ENCODE data around the gene NAALADL2. TPM values are rescaled to one million over a fixed set of nuclear protein-coding genes. Genes with fewer than 3 reads are reported as not detected.

The NAALADL2 gene
- total RNA-seq, 1 experiment from 2014 or later, result 1.9 TPM

GRCh38 chr3:174940151-174940550 is 81.0 kb downstream of the NAALADL2 start:
- CTCF ChIA-PET, result no interaction called here
- ATAC-seq, result no peak
- H3K27me3 ChIP-seq (ENCODE audit: low read length), result no peaks in the 10 kb centered on the region
- H3K4me1 ChIP-seq (ENCODE audit: insufficient read depth, low read length), result peaks cover 25% of the 10 kb centered on the region
- no peak overlapping the region for H3K27ac ChIP-seq (ENCODE audit: low read length)
- intact Hi-C loops (cut with micrococcal nuclease), result no loop called here
- H3F3A ChIP-seq (ENCODE audit: low read length, unreplicated experiment), result no peaks in the 10 kb centered on the region
- no peaks in the 10 kb centered on the region for H4K20me1 ChIP-seq (ENCODE audit: low read length)
- POLR2A ChIA-PET (ENCODE audit: unreplicated experiment), result no interaction called here
- no peaks in the 10 kb centered on the region for H3K9me3 ChIP-seq (ENCODE audit: low read length)
- H3K79me2 ChIP-seq (ENCODE audit: low read length), result no peaks in the 10 kb centered on the region
- TF ChIP-seq EZH2phosphoT487 (IDR thresholded peaks at IDR 0.05; ENCODE audit: borderline replicate concordance, low read length) (no peak), CTCF (conservative IDR thresholded peaks at IDR 0.05; ENCODE audit: low read depth, low read length) (no peak)
- H3K36me3 ChIP-seq (ENCODE audit: low read depth, low read length), result no peaks in the 10 kb centered on the region
- no peak for DNase-seq
- H3K9me2 ChIP-seq (replicated peaks; ENCODE audit: low read length), result no peaks in the 10 kb centered on the region
- no peak overlapping the region for H3K4me2 ChIP-seq (ENCODE audit: low read length)
- no peak overlapping the region for H3K4me3 ChIP-seq (ENCODE audit: low read length)
- no peak overlapping the region for H3K9ac ChIP-seq (ENCODE audit: low read length)
- H2AFZ ChIP-seq (ENCODE audit: low read length), result no peak overlapping the region
- no TSS peak for BruUV-seq (replicated peaks)

DNA sequence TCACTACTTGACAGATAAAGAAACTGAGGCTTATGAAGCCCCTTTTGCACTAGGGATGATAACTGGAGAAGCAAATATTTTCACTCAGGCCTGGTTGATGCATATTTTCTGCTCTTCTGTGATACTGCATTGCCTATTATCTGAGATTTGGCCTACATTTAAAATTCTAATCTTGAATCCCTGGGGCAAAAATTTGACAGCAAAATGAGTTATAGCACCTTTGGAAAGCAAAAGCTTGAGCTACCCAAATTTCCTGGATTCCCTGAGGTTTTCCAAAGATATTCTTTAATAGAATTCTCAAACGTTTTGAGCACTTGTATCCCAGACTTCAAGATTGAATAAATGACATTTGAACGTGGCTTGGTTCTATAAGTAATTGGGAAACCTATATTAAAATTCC is 86.1 kb downstream of the NAALADL2 start:
- no peaks in the 10 kb centered on the region for H3K9me3 ChIP-seq (ENCODE audit: low read length)
- H4K20me1 ChIP-seq (ENCODE audit: low read length), result no peaks in the 10 kb centered on the region
- H3K4me1 ChIP-seq (ENCODE audit: insufficient read depth, low read length), result peaks cover 16% of the 10 kb centered on the region
- no peaks in the 10 kb centered on the region for H3K79me2 ChIP-seq (ENCODE audit: low read length)
- H2AFZ ChIP-seq (ENCODE audit: low read length), result no peak overlapping the region
- POLR2A ChIA-PET (ENCODE audit: unreplicated experiment), result no interaction called here
- no peak for ATAC-seq
- no peaks in the 10 kb centered on the region for H3F3A ChIP-seq (ENCODE audit: low read length, unreplicated experiment)
- no peaks in the 10 kb centered on the region for H3K9me2 ChIP-seq (replicated peaks; ENCODE audit: low read length)
- no peak overlapping the region for H3K27ac ChIP-seq (ENCODE audit: low read length)
- CTCF ChIA-PET, result no interaction called here
- H3K4me2 ChIP-seq (ENCODE audit: low read length), result no peak overlapping the region
- BruUV-seq (replicated peaks), result no TSS peak
- intact Hi-C loops (cut with micrococcal nuclease), result no loop called here
- no peak for DNase-seq
- TF ChIP-seq CTCF (conservative IDR thresholded peaks at IDR 0.05; ENCODE audit: low read depth, low read length) (no peak), EZH2phosphoT487 (IDR thresholded peaks at IDR 0.05; ENCODE audit: borderline replicate concordance, low read length) (no peak), EZH2 (IDR thresholded peaks at IDR 0.05; ENCODE audit: low read length, unreplicated experiment) (no peak)
- H3K4me3 ChIP-seq (ENCODE audit: low read length), result no peak overlapping the region
- no peaks in the 10 kb centered on the region for H3K36me3 ChIP-seq (ENCODE audit: low read depth, low read length)
- H3K9ac ChIP-seq (ENCODE audit: low read length), result no peak overlapping the region
- H3K27me3 ChIP-seq (ENCODE audit: low read length), result no peaks in the 10 kb centered on the region

- intact Hi-C loops (cut with micrococcal nuclease), result no loop called here
- ChIA-PET CTCF (no interaction called here), POLR2A (ENCODE audit: unreplicated experiment) (no interaction called here)
- no peaks in the 10 kb centered on the region for H3K36me3 ChIP-seq (ENCODE audit: low read depth, low read length)
- no peak overlapping the region for H3K27ac ChIP-seq (ENCODE audit: low read length)
- H3F3A ChIP-seq (ENCODE audit: low read length, unreplicated experiment), result no peaks in the 10 kb centered on the region
- no peak overlapping the region for H3K4me3 ChIP-seq (ENCODE audit: low read length)
- no peaks in the 10 kb centered on the region for H3K27me3 ChIP-seq (ENCODE audit: low read length)
- H3K79me2 ChIP-seq (ENCODE audit: low read length), result no peaks in the 10 kb centered on the region
- no peak overlapping the region for H3K9ac ChIP-seq (ENCODE audit: low read length)
- DNase-seq, result no peak
- TF ChIP-seq CTCF (conservative IDR thresholded peaks at IDR 0.05; ENCODE audit: low read depth, low read length) (no peak), EZH2phosphoT487 (IDR thresholded peaks at IDR 0.05; ENCODE audit: borderline replicate concordance, low read length) (no peak), EZH2 (IDR thresholded peaks at IDR 0.05; ENCODE audit: low read length, unreplicated experiment) (no peak)
- no peak overlapping the region for H2AFZ ChIP-seq (ENCODE audit: low read length)
- BruUV-seq (replicated peaks), result no TSS peak
- H3K9me2 ChIP-seq (replicated peaks; ENCODE audit: low read length), result no peaks in the 10 kb centered on the region
- H3K4me1 ChIP-seq (ENCODE audit: insufficient read depth, low read length), result peaks cover 23% of the 10 kb centered on the region
- no peak overlapping the region for H3K4me2 ChIP-seq (ENCODE audit: low read length)
- no peak for ATAC-seq
- H3K9me3 ChIP-seq (ENCODE audit: low read length), result no peaks in the 10 kb centered on the region
- no peaks in the 10 kb centered on the region for H4K20me1 ChIP-seq (ENCODE audit: low read length)
Observed at GRCh38 chr3:174945951-174946350, 86.8 kb downstream of the NAALADL2 start.
